ENCODE measurements around the gene FXYD4.

The FXYD4 gene

GRCh38 chr10:43404704-43405084 lies 33.3 kb downstream of the FXYD4 start:
- no peaks in the 10 kb centered on the region for H3K27me3 ChIP-seq (replicated peaks; ENCODE audit: control insufficient read depth, insufficient read depth, low read length)
- no peak for DNase-seq (ENCODE audit: extremely low read depth, insufficient read length)
- H3K36me3 ChIP-seq (ENCODE audit: control insufficient read depth, insufficient read depth, low read length) = peaks cover 3% of the 10 kb centered on the region
- no peak for TF ChIP-seq CTCF (IDR thresholded peaks at IDR 0.05; ENCODE audit: insufficient read depth, low read length, poor library complexity, severe bottlenecking)
- H3K4me3 ChIP-seq (replicated peaks; ENCODE audit: low read depth, low read length) = peak overlapping the region; percentile 92

DNA sequence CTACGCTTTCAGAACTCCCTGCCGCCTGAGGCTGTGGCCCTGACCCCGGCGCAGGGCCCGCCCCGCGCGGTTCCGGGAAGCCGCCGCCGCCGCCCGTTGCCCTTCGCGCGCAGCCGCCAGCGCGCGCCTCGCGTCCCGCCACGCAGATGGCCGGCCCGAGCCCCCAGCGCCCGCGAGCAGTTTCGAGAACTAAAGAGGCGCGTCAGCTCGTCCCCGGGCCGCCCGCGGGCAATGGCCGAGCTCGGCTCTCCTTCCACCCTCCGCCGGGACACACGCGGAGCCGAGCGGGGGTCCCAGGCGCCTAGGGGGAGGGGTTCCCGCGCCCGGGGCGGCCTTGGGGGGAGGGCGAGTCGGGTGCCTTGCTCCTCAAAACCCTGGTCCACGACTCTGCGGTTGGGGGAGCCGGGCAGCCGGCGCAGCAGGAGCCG lies 35.7 kb downstream of the FXYD4 start:
- no peak for TF ChIP-seq CTCF (IDR thresholded peaks at IDR 0.05; ENCODE audit: insufficient read depth, low read length, poor library complexity, severe bottlenecking)
- no peaks in the 10 kb centered on the region for H3K27me3 ChIP-seq (replicated peaks; ENCODE audit: control insufficient read depth, insufficient read depth, low read length)
- H3K4me3 ChIP-seq (replicated peaks; ENCODE audit: low read depth, low read length) = peak overlapping the region; percentile 92
- peak; percentile 78 for DNase-seq (ENCODE audit: extremely low read depth, insufficient read length)
- peaks cover 3% of the 10 kb centered on the region for H3K36me3 ChIP-seq (ENCODE audit: control insufficient read depth, insufficient read depth, low read length)

DNA sequence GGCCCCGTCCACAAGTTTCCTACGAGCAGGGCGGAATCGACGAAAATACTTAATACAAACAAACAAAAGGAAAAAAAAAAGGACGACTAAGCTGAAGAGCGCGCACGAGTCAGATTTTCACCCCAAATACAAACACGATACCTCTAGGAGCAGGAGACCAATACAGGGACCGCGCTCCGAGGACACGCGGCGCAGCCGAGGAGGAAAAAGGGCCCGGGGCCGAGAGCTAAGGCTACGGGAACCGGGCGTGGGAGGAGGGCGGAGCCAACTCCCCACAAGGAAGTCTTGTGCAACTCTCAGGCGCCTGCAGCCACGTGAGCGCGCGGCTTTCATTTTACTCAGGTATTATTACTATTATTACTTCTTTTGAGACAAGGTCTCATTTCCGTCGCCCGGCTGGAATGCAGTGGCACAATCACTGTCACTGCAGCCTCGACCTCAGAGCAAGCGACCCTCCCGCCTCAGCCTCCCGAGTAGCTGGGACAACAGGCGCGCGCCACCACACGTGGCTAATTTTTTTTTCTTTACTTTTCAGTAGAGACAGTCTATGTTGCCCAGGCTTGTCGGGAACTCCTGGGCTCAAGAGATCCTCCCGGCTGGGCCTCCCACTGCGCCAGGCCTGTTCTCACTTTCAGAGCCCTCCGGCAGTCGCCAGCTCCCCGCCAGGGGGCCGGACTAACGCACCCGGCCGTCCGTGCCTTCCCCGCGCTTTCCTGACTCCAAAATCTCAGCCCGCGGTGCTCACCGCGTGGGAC lies 36.3 kb downstream of the FXYD4 start:
- DNase-seq (ENCODE audit: extremely low read depth, insufficient read length) = peak; percentile 89
- H3K4me3 ChIP-seq (replicated peaks; ENCODE audit: low read depth, low read length) = peak overlapping the region; percentile 92
- no peaks in the 10 kb centered on the region for H3K27me3 ChIP-seq (replicated peaks; ENCODE audit: control insufficient read depth, insufficient read depth, low read length)
- peaks cover 3% of the 10 kb centered on the region for H3K36me3 ChIP-seq (ENCODE audit: control insufficient read depth, insufficient read depth, low read length)
- TF ChIP-seq CTCF (IDR thresholded peaks at IDR 0.05; ENCODE audit: insufficient read depth, low read length, poor library complexity, severe bottlenecking) = peak; percentile 52

GRCh38 chr10:43408331-43408709 lies 36.9 kb downstream of the FXYD4 start:
- Histone ChIP-seq H3K36me3 (ENCODE audit: control insufficient read depth, insufficient read depth, low read length) (peaks cover 3% of the 10 kb centered on the region), H3K27me3 (replicated peaks; ENCODE audit: control insufficient read depth, insufficient read depth, low read length) (no peaks in the 10 kb centered on the region), H3K4me3 (replicated peaks; ENCODE audit: low read depth, low read length) (peak overlapping the region; percentile 92)
- TF ChIP-seq CTCF (IDR thresholded peaks at IDR 0.05; ENCODE audit: insufficient read depth, low read length, poor library complexity, severe bottlenecking) = no peak
- DNase-seq (ENCODE audit: extremely low read depth, insufficient read length) = no peak

DNA sequence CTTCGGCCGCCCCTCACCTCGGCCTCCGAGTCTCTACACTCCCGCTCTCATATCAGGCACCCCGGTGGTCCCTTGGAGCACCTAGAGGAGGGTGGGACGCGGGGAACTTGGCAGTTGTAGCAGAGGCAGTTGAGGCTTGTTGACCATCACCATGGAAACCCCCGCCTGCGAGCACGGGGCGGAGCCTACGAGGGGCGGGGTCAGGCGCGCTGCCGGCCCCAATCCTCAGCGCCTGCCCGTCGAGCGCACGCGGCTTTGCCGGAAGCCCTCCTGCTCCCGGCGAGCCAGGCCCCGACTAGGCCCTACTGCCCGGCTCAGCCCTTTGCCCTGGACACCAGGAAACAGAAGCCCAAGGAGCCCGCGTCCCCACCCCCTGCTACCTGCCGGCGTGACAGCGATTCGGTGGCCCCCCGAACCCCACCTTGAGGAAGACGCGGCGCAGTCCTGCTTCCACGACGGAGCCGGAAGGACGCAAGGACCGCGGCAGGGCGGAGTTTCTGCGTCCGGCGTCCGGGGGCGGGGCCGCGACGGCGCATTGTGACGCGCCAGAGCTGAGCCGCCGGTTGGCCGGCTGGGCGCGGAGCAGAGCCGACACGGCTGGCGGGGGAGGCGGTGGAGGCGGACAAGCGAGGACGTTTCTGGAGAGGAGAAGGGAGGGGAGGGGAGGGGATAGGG lies 37.4 kb downstream of the FXYD4 start, which contains the start of gene HNRNPF:
TSS of gene HNRNPF (minus strand) at position 477 of the 675 bp plus-strand sequence. CDS start 21,302 bp downstream, outside the sequence.
- TF ChIP-seq CTCF (IDR thresholded peaks at IDR 0.05; ENCODE audit: insufficient read depth, low read length, poor library complexity, severe bottlenecking) = no peak
- DNase-seq (ENCODE audit: extremely low read depth, insufficient read length) = peak; percentile 99
- no peaks in the 10 kb centered on the region for H3K27me3 ChIP-seq (replicated peaks; ENCODE audit: control insufficient read depth, insufficient read depth, low read length)
- H3K4me3 ChIP-seq (replicated peaks; ENCODE audit: low read depth, low read length) = peak within 1 kb of the TSS; percentile 92
- H3K36me3 ChIP-seq (ENCODE audit: control insufficient read depth, insufficient read depth, low read length) = peaks cover under 1% of the 10 kb centered on the region

All from GM06990 (cell line).